HG03439 (cell line): ENCODE results near the gene EFEMP1.
"Not testable (repeated sequence)": the region's sequence is repeated elsewhere in the genome, so short reads cannot be mapped to it uniquely, and the experiment has no call there.

Experiments
- ATAC-seq: cut with Tn5 transposase; IDR thresholded peaks from one replicate; pipeline ENCODE4 v1.9.1; 2021; ENCODE audit warnings: mild to moderate bottlenecking, moderate library complexity; ENCODE audit not compliant: unreplicated experiment

The EFEMP1 gene

GRCh38 chr2:55837073-55837472 lies 86.5 kb downstream of the EFEMP1 start:
- no peak for ATAC-seq

- ATAC-seq = not testable (repeated sequence)
Observed at GRCh38 chr2:55831671-55832410, 91.7 kb downstream of the EFEMP1 start.

GRCh38 chr2:55827855-55828254 lies 95.7 kb downstream of the EFEMP1 start:
- no peak for ATAC-seq

- ATAC-seq = not testable (repeated sequence)
Observed at GRCh38 chr2:55827428-55827827, 96.2 kb downstream of the EFEMP1 start.

GRCh38 chr2:55826246-55826645 lies 97.3 kb downstream of the EFEMP1 start:
- no peak for ATAC-seq

GRCh38 chr2:55824551-55825096 lies 99.0 kb downstream of the EFEMP1 start:
- ATAC-seq = no peak
